Fibroblast of lung (primary cell): ENCODE measurements around the gene FAM111A. TPM values are rescaled to one million over a fixed set of nuclear protein-coding genes. Genes with fewer than 3 reads are reported as not detected.
A peak's percentile ranks its signal among the peaks of the same experiment; 100 is the strongest.

ENCODE experiments used
- DNase-seq, 2 donors: peaks; one replicate each; pipeline versions ENCODE4 v3.0.0 to v3.0.0-alpha.2; 2010; ENCODE audit warnings: low read depth in 2 of 2
- H2AFZ ChIP-seq: 2 replicates; pipeline ENCODE4 v1.5.1; 2012; ENCODE audit warnings: low read length, control low read depth, inconsistent platforms
- H3K27ac ChIP-seq: 2 replicates; pipeline ENCODE4 v1.5.1; 2011; ENCODE audit warnings: low read length, control low read depth; ENCODE audit not compliant: insufficient read depth
- H3K27me3 ChIP-seq: 2 replicates; pipeline ENCODE4 v1.5.1; 2011; ENCODE audit warnings: mild to moderate bottlenecking, low read length; ENCODE audit not compliant: control insufficient read depth, insufficient read depth
- H3K36me3 ChIP-seq: 2 replicates; pipeline ENCODE4 v1.5.1; 2011; ENCODE audit warnings: low read length; ENCODE audit not compliant: control insufficient read depth, insufficient read depth
- H3K4me1 ChIP-seq: 2 replicates; pipeline ENCODE4 v1.5.1; 2011; ENCODE audit warnings: low read length; ENCODE audit not compliant: control insufficient read depth, insufficient read depth; ENCODE audit errors: extremely low read depth
- H3K4me2 ChIP-seq: 2 replicates; pipeline ENCODE4 v1.5.1; 2011; ENCODE audit warnings: low read length, control low read depth; ENCODE audit not compliant: insufficient read depth; ENCODE audit errors: extremely low read depth
- H3K4me3 ChIP-seq, 4 experiments: fragments of 200-600 bp in 1 of 4; sonication (generic) in 1 of 4; replicated peaks in 1 of 4; 2 replicates each; pipeline ENCODE4 v1.5.1; 2011 to 2016; ENCODE audit warnings: low read length in 4 of 4, low read depth in 3 of 4, mild to moderate bottlenecking in 3 of 4, control low read depth in 2 of 4, inconsistent platforms in 1 of 4, mixed read lengths in 1 of 4; ENCODE audit not compliant: insufficient read depth in 1 of 4; ENCODE audit errors: control extremely low read depth in 1 of 4
- H3K79me2 ChIP-seq: 2 replicates; pipeline ENCODE4 v1.5.1; 2012; ENCODE audit warnings: mild to moderate bottlenecking, low read length, inconsistent platforms; ENCODE audit not compliant: control insufficient read depth, insufficient read depth
- H3K9ac ChIP-seq: 2 replicates; pipeline ENCODE4 v1.5.1; 2011; ENCODE audit warnings: mild to moderate bottlenecking, low read length, control low read depth; ENCODE audit not compliant: insufficient read depth
- H3K9me3 ChIP-seq: 2 replicates; pipeline ENCODE4 v1.5.1; 2012; ENCODE audit warnings: low read depth, low read length; ENCODE audit not compliant: control insufficient read depth, insufficient read depth
- H4K20me1 ChIP-seq: 2 replicates; pipeline ENCODE4 v1.5.1; 2011; ENCODE audit warnings: low read length; ENCODE audit not compliant: control insufficient read depth, insufficient read depth; ENCODE audit errors: extremely low read depth
- CTCF ChIP-seq, 2 donors: IDR thresholded peaks in 1 of 2; conservative IDR thresholded peaks in 1 of 2; 1 replicate in 1 of 2; 2 replicates in 1 of 2; pipeline ENCODE4 v1.5.1; 2011 to 2012; ENCODE audit warnings: low read length in 2 of 2, control low read depth in 1 of 2, inconsistent platforms in 1 of 2, low read depth in 1 of 2, mild to moderate bottlenecking in 1 of 2
- EZH2 ChIP-seq: IDR thresholded peaks from 2 replicates; pipeline ENCODE4 v1.5.1; 2012; ENCODE audit warnings: low read length, control low read depth, mild to moderate bottlenecking; ENCODE audit errors: missing control alignments
- polyA plus RNA-seq, 2 donors: library from polyadenylated mRNA; depleted of rRNA in 1 of 2; stranded (reverse) in 1 of 2; unstranded in 1 of 2; fragments of >200 nt; gene quantifications; 2 replicates each; pipeline ENCODE4 v1.2.1, GENCODE V29; 2011 to 2012; ENCODE audit warnings: missing spikeins in 1 of 2
- total RNA-seq: library from RNA; depleted of rRNA; stranded (reverse); fragments of >200 nt; gene quantifications from 2 replicates; pipeline ENCODE4 v1.2.1, GENCODE V29; 2014

Gene FAM111A
- total and polyA plus RNA-seq, 2 donors (not counting 1 experiment from before 2014, with no cell fraction given), result 27.1 to 42.3 TPM

DNA sequence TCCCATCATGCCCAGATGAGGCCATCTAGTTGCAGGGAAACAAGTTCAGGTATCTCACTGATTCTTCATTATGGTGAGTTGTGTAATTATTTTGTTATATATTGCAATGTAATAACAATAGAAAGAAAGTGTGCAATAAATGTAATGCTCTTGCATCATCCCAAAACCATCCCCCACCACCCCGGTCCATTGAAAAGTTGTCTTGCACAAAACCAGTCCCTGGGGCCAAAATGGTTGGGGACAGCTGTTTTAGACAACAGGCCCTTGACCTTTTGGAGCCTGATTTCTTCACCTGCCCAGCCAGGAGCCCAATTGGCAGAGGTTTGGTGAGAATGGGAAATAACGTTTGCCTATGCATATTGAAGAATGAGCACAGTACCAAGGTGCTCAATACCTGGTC lies 54.1 kb downstream of the FAM111A start:
- TF ChIP-seq EZH2 (no peak), CTCF (conservative IDR thresholded peaks at IDR 0.05 in 1 of 2, IDR thresholded peaks at IDR 0.05 in 1 of 2; ENCODE audit: low read depth in 1 of 2, low read length in 2 of 2) (no peak)
- Histone ChIP-seq H3K27me3 (no peaks in the 10 kb centered on the region), H2AFZ (no peak overlapping the region), H3K4me1 (peaks cover 4% of the 10 kb centered on the region), H3K4me2 (no peak overlapping the region), H3K9ac (no peak overlapping the region), H3K36me3 (no peaks in the 10 kb centered on the region), H3K4me3 (no peak overlapping the region), H3K27ac (no peak overlapping the region), H4K20me1 (no peaks in the 10 kb centered on the region), H3K9me3 (no peaks in the 10 kb centered on the region), H3K79me2 (no peaks in the 10 kb centered on the region)
- DNase-seq, result no peak

DNA sequence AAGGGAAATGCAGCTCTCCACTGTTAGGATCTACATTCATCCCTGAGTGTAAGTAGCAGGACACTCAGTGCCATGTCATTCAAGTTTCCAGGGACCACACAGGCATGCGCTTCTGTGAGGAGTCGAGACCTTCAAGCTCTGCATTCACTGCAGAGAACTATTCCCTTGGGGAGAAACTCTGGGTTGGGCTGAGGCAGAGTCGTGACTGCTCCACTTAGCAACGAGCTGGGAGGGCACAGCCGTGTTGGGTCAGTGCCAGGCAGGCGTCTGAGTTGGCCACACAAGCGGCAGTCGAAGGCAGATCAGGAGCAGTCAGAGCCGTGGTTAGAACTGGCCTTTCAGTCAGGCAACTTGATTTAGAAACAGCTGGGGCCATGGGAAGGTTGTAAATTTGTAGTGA lies 55.3 kb downstream of the FAM111A start:
- peak; percentile 22 to 71 for DNase-seq
- Histone ChIP-seq H3K9me3 (no peaks in the 10 kb centered on the region), H3K9ac (no peak overlapping the region), H3K4me2 (no peak overlapping the region), H3K27me3 (no peaks in the 10 kb centered on the region), H3K4me3 (no peak overlapping the region), H3K27ac (no peak overlapping the region), H3K36me3 (no peaks in the 10 kb centered on the region), H3K79me2 (no peaks in the 10 kb centered on the region), H3K4me1 (peaks cover 4% of the 10 kb centered on the region), H4K20me1 (no peaks in the 10 kb centered on the region), H2AFZ (no peak overlapping the region)
- no peak for TF ChIP-seq EZH2
- no peak for TF ChIP-seq CTCF (conservative IDR thresholded peaks at IDR 0.05 in 1 of 2, IDR thresholded peaks at IDR 0.05 in 1 of 2; ENCODE audit: low read depth in 1 of 2, low read length in 2 of 2)

- Histone ChIP-seq H2AFZ (no peak overlapping the region), H4K20me1 (no peaks in the 10 kb centered on the region), H3K36me3 (no peaks in the 10 kb centered on the region), H3K4me2 (no peak overlapping the region), H3K27me3 (no peaks in the 10 kb centered on the region), H3K9me3 (no peaks in the 10 kb centered on the region), H3K27ac (no peak overlapping the region), H3K4me1 (peaks cover 4% of the 10 kb centered on the region), H3K9ac (no peak overlapping the region), H3K4me3 (no peak overlapping the region), H3K79me2 (no peaks in the 10 kb centered on the region)
- DNase-seq, result no peak
- TF ChIP-seq CTCF (conservative IDR thresholded peaks at IDR 0.05 in 1 of 2, IDR thresholded peaks at IDR 0.05 in 1 of 2; ENCODE audit: low read depth in 1 of 2, low read length in 2 of 2) (no peak), EZH2 (no peak)
These were observed 56.1 kb downstream of the FAM111A start for GRCh38 chr11:59198726-59199125.
